Subcutaneous adipose tissue (tissue), 4 donors: ENCODE measurements around the gene DHX36. TPM values are rescaled to one million over a fixed set of nuclear protein-coding genes. Genes with fewer than 3 reads are reported as not detected.

Source experiments
- CTCF ChIP-seq: fragments of 450-650 bp; IDR thresholded peaks from one replicate; pipeline ENCODE4 v1.5.1; 2016; ENCODE audit warnings: low read depth, mild to moderate bottlenecking, control low read depth, antibody characterized with exemption, moderate library complexity
- total RNA-seq, 4 donors: library from RNA; depleted of rRNA; stranded (reverse); fragments of >200 nt; gene quantifications; one replicate each; pipeline ENCODE4 v1.1.0, GENCODE V29; 2016

DHX36 gene
- total RNA-seq, 4 donors from 2014 or later = 59.2 to 103 (median 77.8) TPM

- no peak for TF ChIP-seq CTCF
Measured at GRCh38 chr3:154345422-154346122, 21.3 kb upstream of the DHX36 start.

DNA sequence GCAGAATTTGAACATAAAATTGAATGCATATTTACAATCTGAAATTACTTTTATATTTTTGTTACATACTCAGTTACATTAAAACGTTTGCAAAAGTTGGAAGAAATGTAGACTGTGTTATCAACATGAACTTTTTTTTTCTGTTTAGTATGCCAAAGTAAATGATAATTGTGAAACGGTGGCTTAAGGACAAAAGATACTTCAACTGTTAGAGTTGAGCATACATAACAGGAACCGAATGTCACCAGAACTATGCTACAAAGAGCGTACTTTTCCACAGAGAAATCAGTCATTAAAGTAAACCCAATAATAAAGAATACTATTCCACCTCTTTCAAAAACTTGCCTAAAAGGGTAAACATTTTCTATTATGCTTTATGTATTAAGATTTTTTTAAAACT lies 14.3 kb upstream of the DHX36 start:
- no peak for TF ChIP-seq CTCF

GRCh38 chr3:154338008-154338407 lies 13.7 kb upstream of the DHX36 start:
- no peak for TF ChIP-seq CTCF

DNA sequence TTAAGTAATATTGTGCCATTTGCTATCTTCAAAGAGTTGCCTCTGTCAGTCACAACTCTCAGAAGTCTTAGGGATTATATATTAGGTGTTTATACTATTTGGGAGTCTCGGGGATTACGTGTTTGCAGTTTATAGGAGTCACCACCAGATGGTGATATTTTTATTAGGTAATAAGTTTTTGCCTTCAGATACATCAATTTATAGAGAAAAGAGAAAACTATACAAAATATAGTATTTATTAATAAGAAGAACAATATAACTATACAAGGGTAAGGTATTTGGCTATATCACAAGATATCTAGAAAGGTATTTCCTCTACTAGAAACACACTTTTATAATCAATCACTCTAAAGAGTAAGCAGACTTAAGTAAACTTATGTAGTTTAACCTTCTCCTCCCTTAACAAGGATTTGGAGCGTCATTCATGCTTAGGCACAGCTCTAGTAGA lies 10.7 kb upstream of the DHX36 start:
- TF ChIP-seq CTCF = no peak

- no peak for TF ChIP-seq CTCF
Measured at GRCh38 chr3:154327871-154328270, 3.6 kb upstream of the DHX36 start.

DNA sequence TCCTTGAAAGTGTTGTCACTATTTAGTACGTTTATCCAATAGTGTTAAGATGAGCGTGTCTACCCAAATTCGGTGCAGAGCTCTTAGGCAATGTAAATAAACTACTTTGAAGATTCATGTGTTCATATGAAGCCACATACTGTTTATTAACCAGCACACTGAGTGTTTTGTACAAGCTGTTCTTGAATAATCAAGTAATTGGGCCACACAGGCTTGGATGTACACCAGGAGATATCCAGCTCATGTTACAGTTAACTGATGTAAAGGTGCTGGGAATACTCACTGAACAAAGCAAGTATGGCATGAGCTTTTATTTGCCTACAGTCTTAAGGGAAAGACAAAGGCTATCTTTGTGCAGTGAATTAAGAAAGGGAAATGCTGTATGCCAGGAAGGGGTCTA lies 632 bp upstream of the DHX36 start:
- no peak for TF ChIP-seq CTCF

GRCh38 chr3:154316974-154317767 lies 7.1 kb downstream of the DHX36 start:
- TF ChIP-seq CTCF = no peak
